CD4-positive, alpha-beta T cell treated with Interleukin-17A for 4 hours (primary cell): ENCODE results near the gene SMOC2.

Experiments used
- DNase-seq: peaks from one replicate; pipeline ENCODE4 v3.0.0-alpha.2; 2020; ENCODE audit warnings: mixed read lengths

Gene SMOC2

GRCh38 chr6:168415993-168416530, 24.9 kb upstream of the SMOC2 start:
- no peak for DNase-seq

GRCh38 chr6:168416531-168416930, 24.5 kb upstream of the SMOC2 start:
- DNase-seq: no peak

DNA sequence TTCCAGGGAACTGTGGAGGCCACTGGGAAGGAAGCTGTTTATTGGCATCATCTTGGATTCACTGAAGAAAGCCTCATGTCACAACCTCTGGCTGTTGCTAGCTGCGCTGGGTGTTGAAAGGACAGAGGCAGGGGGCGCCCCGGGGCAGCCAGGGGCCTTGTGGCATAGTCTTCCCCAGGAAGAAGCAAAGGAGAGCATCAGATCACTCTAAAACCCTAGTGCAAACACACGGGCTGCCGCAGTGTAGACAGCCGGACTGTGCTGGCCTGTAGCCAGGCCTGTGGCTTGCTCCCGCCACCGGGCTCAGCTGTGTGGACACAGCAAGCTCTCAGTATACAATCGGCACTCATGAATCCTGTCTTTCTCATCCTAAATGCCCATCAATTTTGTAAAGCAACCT, 23.8 kb upstream of the SMOC2 start:
- DNase-seq: no peak

GRCh38 chr6:168417679-168418557, 23.1 kb upstream of the SMOC2 start:
- no peak for DNase-seq

DNA sequence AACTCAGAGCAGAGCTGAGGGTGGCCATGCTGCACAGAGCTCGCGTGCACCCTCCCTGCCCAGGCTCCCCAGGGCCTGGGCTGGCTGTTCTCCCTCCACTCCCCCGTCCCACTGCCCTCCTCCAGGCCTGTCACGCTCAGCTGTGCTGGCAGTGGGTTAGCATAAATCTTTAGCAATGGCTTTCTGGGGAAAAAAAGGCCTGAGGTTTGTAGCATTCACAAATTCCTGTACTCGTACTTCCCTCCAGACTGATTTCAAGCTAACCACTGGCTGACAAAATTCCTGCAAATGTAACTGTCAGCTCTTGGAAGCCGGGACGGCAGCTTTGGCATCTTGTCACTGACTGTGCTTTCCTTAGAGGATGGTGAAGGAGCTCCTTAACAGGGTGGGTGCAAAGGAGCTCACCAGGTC, 22.3 kb upstream of the SMOC2 start:
- no peak for DNase-seq

DNA sequence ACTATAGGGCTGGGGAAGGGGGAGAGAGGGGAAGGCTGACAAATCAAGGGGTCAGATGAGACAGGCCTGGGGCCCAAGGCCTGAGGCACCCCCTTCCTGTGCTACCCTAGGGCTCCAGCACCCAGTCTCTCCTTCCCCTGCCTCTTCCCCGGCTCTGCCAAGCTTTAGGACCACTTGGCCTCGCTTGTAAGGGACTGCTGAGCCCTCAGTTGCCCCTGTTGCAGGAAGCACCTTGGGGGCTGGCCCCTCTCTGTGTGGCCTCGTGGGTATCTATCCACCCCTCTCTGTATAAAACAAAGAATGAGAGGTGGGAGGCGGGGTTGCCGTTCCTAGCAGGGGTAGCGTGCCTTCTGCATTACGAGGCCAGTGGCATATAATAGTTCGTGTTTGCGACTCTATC, 21.4 kb upstream of the SMOC2 start:
- DNase-seq: no peak

DNA sequence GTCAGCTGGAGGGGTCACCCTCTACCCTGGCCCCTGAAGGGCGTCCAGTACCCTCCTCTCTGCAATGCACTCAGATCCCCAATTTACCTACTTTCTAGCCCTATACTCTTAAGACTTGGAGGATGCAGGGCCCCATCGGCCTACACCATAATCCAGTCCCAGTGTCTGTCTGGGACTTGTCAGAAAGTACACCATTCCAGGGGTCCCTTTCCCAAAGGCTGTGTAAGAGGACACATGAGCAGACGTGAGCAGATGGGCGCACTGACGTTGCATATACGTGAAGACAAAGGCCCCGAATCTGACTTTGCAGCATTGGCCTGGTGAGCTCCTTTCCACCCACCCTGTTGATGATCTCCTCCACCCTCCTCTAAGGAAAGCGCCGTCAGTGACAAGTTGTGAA, 20.9 kb upstream of the SMOC2 start:
- DNase-seq: no peak

- no peak for DNase-seq
Measured at GRCh38 chr6:168420706-168421105, 20.3 kb upstream of the SMOC2 start.

- no peak for DNase-seq
Measured at GRCh38 chr6:168427184-168427583, 13.8 kb upstream of the SMOC2 start.

DNA sequence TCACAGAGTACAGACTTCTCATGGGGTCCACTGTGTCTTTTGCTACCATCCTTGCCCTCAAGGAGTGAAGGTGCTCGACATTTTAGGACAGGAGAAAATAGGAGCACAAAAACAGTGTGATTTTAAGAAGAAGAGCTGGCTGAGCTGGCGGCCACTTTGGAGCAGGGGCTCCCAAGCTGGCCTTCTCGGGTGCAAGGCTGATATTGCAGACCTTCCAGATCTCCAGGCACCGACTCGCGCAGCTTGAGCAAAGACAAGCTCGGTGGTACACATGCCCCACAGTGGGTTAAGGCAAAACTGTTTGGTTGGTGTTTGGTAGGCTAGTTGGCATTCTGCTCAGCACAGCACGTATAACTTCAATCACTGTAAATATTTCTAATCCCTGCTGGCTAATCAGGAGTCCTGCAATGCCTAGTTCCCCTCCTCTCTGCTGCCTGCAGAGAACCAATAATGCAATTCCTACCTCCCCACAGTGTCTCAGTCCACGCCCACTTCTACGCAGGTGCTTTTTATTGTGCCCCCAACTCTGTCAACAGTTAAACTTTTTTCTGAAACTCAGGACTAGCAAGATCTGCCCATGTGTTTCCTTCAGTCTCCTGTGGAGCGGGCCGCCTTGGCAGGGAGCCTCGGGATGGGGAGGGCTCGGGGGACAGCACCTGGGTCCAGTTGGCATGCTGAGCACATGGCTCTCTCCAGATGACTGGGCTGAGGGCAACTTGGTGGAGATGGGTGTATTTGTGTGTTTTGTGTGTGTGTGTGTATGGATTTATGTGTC, 12.7 kb upstream of the SMOC2 start:
- no peak for DNase-seq

GRCh38 chr6:168428863-168429262, 12.1 kb upstream of the SMOC2 start:
- DNase-seq: no peak

- DNase-seq: no peak
Measured at GRCh38 chr6:168432196-168432595, 8.8 kb upstream of the SMOC2 start.

DNA sequence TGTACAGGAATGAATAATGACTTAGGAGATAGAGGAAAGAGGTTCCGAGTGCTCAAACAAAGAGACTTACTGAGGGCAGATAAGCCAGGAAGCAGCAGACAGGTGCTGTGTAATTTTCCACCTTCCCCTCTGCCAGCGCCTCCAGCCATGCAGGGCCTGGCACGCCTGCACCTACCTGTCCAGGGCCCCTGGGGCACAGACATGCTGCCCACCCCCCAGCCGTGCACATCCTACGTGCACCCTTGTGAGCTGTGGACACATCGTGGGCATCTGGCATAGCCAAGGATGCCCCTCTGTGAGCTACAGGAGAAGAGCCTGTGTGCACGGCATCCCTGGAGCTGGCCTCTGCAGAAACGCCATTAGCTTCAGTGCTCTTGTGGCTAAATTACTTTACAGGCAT, 7.1 kb upstream of the SMOC2 start:
- no peak for DNase-seq

GRCh38 chr6:168434505-168434904, 6.5 kb upstream of the SMOC2 start:
- no peak for DNase-seq

- DNase-seq: no peak
Measured at GRCh38 chr6:168437751-168438150, 3.2 kb upstream of the SMOC2 start.

GRCh38 chr6:168438783-168439520, 2.0 kb upstream of the SMOC2 start:
- no peak for DNase-seq

- DNase-seq: no peak
Measured at GRCh38 chr6:168439794-168440450, 1.1 kb upstream of the SMOC2 start.

- no peak for DNase-seq
Measured at GRCh38 chr6:168441434-168442391, 729 bp downstream of the SMOC2 start.

GRCh38 chr6:168442646-168443045, 1.7 kb downstream of the SMOC2 start:
- DNase-seq: no peak

GRCh38 chr6:168447282-168447681, 6.3 kb downstream of the SMOC2 start:
- no peak for DNase-seq

GRCh38 chr6:168447700-168448099, 6.7 kb downstream of the SMOC2 start:
- no peak for DNase-seq
